GM12878 (cell line): ENCODE data around the gene HTR7. TPM values are rescaled to one million over a fixed set of nuclear protein-coding genes. Genes with fewer than 3 reads are reported as not detected.
A peak's percentile ranks its signal among the peaks of the same experiment; 100 is the strongest.

Source experiments
- ATAC-seq: fragments of 200-7000 bp; cut with Tn5 transposase; 3 replicates; pipeline ENCODE4 v1.9.1; 2020; ENCODE audit warnings: mild to moderate bottlenecking, moderate library complexity
- BruUV-seq: library from RNA; stranded (reverse); fragments of 400-500 nt; replicated peaks from 2 replicates; lab custom pipeline; 2021; lab: Mats Ljungman, UMichigan
- CTCF ChIA-PET: fragments of 300-600 bp; sonication (Branson Sonifier 250); formaldehyde crosslinking; extraction: SDS; loops from one replicate; lab custom pipeline; 2021; ENCODE audit warnings: inconsistent platforms; lab: Yijun Ruan, JAX
- POLR2A ChIA-PET: fragments of 350-600 bp; formaldehyde crosslinking; extraction: SDS; loops from one replicate; lab custom pipeline; 2021; ENCODE audit warnings: inconsistent platforms; lab: Charles Lee
- RAD21 ChIA-PET: fragments of 300-600 bp; sonication (Branson Sonifier 250); formaldehyde crosslinking; loops from one replicate; lab custom pipeline; 2023; ENCODE audit warnings: antibody characterized with exemption; ENCODE audit not compliant: unreplicated experiment; lab: Charles Lee
- SMC1A ChIA-PET: fragments of 300-600 bp; sonication (Branson Sonifier 250); formaldehyde crosslinking; loops from one replicate; lab custom pipeline; 2023; ENCODE audit not compliant: unreplicated experiment, uncharacterized antibody; lab: Charles Lee
- DNase-seq: peaks from one replicate; pipeline ENCODE4 v3.0.0-alpha.2; 2011; ENCODE audit warnings: low read depth, low spot score
- FAIRE-seq: peaks from 3 replicates; lab custom pipeline; 2011; peaks lifted over from hg19 to GRCh38; lab: Jason Lieb, UNC
- H2AFZ ChIP-seq: 2 replicates; pipeline ENCODE4 v1.6.0; 2011; ENCODE audit warnings: low read depth, low read length, control low read depth; ENCODE audit not compliant: control insufficient read depth
- H3K27ac ChIP-seq: 2 replicates; pipeline ENCODE4 v1.5.1; 2011; ENCODE audit warnings: control low read depth; ENCODE audit not compliant: control insufficient read depth, insufficient read depth
- H3K27me3 ChIP-seq, 2 experiments: replicated peaks in 1 of 2; 2 replicates each; pipeline versions ENCODE4 v1.6.0 to v1.6.1; 2011; ENCODE audit warnings: low read length in 1 of 2; ENCODE audit not compliant: control insufficient read depth in 2 of 2, insufficient read depth in 2 of 2
- H3K36me3 ChIP-seq, 2 experiments: 2 replicates each; pipeline ENCODE4 v1.5.1; 2011; ENCODE audit warnings: low read length in 1 of 2; ENCODE audit not compliant: control insufficient read depth in 2 of 2, insufficient read depth in 2 of 2
- H3K4me1 ChIP-seq: 2 replicates; pipeline ENCODE4 v1.6.1; 2011; ENCODE audit warnings: mild to moderate bottlenecking, low read length, moderate library complexity, mixed read lengths; ENCODE audit not compliant: control insufficient read depth, insufficient read depth
- H3K4me2 ChIP-seq: 2 replicates; pipeline ENCODE4 v1.6.0; 2011; ENCODE audit warnings: control low read depth; ENCODE audit not compliant: control insufficient read depth, insufficient read depth
- H3K4me3 ChIP-seq: fragments of 200-600 bp; sonication (generic); 2 replicates; pipeline ENCODE4 v1.5.1; 2016
- H3K79me2 ChIP-seq: 2 replicates; pipeline ENCODE4 v1.6.0; 2011; ENCODE audit warnings: low read length; ENCODE audit not compliant: control insufficient read depth, insufficient read depth
- H3K9ac ChIP-seq: 2 replicates; pipeline ENCODE4 v1.8.0; 2011; ENCODE audit warnings: low read length, control low read depth, mixed read lengths; ENCODE audit not compliant: control insufficient read depth, insufficient read depth
- H3K9me3 ChIP-seq: replicated peaks from 3 replicates; pipeline ENCODE4 v1.5.1; 2011; ENCODE audit warnings: mild to moderate bottlenecking, low read length; ENCODE audit not compliant: control insufficient read depth, insufficient read depth
- H4K20me1 ChIP-seq: 2 replicates; pipeline ENCODE4 v1.6.0; 2011; ENCODE audit not compliant: control insufficient read depth, insufficient read depth
- SMAD1 ChIP-seq: fragments of 450-650 bp; IDR thresholded peaks from 2 replicates; pipeline ENCODE4 v1.6.1; 2018; ENCODE audit warnings: mild to moderate bottlenecking, low read depth; ENCODE audit not compliant: partially characterized antibody
- ZNF24 ChIP-seq: fragments of 450-650 bp; IDR thresholded peaks from 2 replicates; pipeline ENCODE4 v1.6.1; 2017; ENCODE audit warnings: antibody characterized with exemption, mild to moderate bottlenecking
- WGBS: methylation state at CpG from one replicate; pipeline ENCODE4 v1.1.6; 2016; ENCODE audit warnings: low lambda C conversion rate; ENCODE audit not compliant: insufficient replicate concordance, insufficient coverage; ENCODE audit errors: missing lambda C conversion rate; 5-methylcytosine and 5-hydroxymethylcytosine counted together
- in situ Hi-C: fragments of 300-500 bp; cut with MboI; formaldehyde crosslinking; loops from 9 replicates; pipeline ENCODE4 v1.14.3; 2018; ENCODE audit warnings: mixed read lengths
- intact Hi-C: fragments of 100-400 bp; cut with micrococcal nuclease; formaldehyde crosslinking; loops from one replicate; pipeline ENCODE4 v1.14.2; 2022; ENCODE audit not compliant: unreplicated experiment
- polyA plus RNA-seq, 11 experiments: library from polyadenylated mRNA; depleted of rRNA in 4 of 11; unstranded in 6 of 11; stranded (reverse) in 5 of 11; fragments of >200 nt; fragmentation: Nextera tagmentation in 4 of 11; fragmentation: Illumina TruSeq in 1 of 11; extraction: Ambion mirVana in 4 of 11; extraction: Trizol in 1 of 11; gene quantifications; 1 replicate in 1 of 11; 2 replicates in 10 of 11; pipeline versions ENCODE4 v1.2.1 to v1.2.3, GENCODE V29; 2011 to 2016; ENCODE audit warnings: inconsistent platforms in 2 of 11, missing spikeins in 2 of 11, low read depth in 1 of 11
- total RNA-seq, 4 experiments: library from RNA; depleted of rRNA in 3 of 4; stranded (reverse); fragments of >200 nt in 3 of 4; fragmentation: Illumina TruSeq in 1 of 4; extraction: Trizol in 1 of 4; gene quantifications; 2 replicates each; pipeline versions ENCODE4 v1.2.1 to v1.2.3, GENCODE V29; 2013 to 2021
- TF ChIP-seq, protein P1 (sequence below): fragments of 450-650 bp; IDR thresholded peaks from 2 replicates; pipeline ENCODE4 v1.6.1; 2016; ENCODE audit warnings: mild to moderate bottlenecking
- TF ChIP-seq, protein P2 (sequence below): fragments of 450-650 bp; IDR thresholded peaks from 2 replicates; pipeline ENCODE4 v1.6.1; 2017; ENCODE audit warnings: mild to moderate bottlenecking, moderate library complexity

Gene HTR7
- total and polyA plus RNA-seq, 10 of the 15 experiments (the other 5 are each of a cell fraction or from before 2014, with no cell fraction given): 0.01 to 1.3 (median 0.06) TPM; not detected in 4

DNA sequence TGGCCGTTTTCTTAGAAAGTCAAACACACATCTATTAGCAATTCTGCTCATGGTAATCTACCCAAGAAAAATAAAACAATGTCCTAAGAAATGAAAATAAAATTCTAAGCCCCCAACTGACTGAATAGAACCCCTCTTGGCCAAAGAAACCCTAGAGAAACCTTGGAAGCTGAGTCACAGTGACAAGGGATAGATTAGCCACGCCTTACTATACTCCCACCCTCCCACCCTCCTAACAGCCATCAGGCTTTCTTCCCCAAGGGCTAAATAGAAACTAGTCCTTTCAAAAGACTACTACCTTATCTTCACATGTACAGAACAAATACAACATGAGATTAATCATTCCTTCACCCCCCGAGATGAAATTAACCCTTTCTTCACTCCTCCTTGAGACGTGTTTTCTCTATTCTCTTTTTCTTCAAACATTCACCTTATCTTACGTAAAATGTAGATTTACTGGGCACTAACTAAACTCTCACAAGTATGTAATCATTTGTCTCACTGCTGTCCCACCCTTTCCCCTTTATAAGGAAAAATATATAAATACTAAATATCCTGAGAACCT, 57.5 kb downstream of the HTR7 start (continued):
- TF ChIP-seq, protein P1, sequence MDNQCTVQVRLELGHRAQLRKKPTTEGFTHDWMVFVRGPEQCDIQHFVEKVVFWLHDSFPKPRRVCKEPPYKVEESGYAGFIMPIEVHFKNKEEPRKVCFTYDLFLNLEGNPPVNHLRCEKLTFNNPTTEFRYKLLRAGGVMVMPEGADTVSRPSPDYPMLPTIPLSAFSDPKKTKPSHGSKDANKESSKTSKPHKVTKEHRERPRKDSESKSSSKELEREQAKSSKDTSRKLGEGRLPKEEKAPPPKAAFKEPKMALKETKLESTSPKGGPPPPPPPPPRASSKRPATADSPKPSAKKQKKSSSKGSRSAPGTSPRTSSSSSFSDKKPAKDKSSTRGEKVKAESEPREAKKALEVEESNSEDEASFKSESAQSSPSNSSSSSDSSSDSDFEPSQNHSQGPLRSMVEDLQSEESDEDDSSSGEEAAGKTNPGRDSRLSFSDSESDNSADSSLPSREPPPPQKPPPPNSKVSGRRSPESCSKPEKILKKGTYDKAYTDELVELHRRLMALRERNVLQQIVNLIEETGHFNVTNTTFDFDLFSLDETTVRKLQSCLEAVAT: no peak
- no peak for TF ChIP-seq SMAD1

DNA sequence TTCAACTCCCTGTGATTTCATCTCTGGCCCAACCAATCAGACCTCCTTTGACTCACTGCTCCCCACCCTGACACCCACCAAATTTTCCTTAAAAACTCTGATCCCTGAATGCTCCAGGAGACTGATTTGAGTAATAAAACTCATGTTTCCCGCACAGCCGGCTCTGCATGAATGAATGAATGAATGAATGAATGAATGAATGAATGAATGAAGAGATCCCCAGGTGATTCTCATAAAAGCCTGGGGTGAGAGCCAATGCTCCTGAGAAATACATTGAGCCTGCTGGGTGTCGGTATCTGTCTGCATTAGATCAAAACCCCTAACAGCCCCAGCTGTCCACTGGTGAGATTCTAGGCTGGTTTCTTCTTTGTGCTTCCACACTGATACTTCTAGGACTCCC, 58.7 kb downstream of the HTR7 start:
- no peak for DNase-seq
- Histone ChIP-seq H3K27ac (no peak overlapping the region), H2AFZ (no peak overlapping the region), H3K36me3 (no peaks in the 10 kb centered on the region), H3K27me3 (no peaks in the 10 kb centered on the region), H3K9me3 (peaks cover 3% of the 10 kb centered on the region; the same call in 1 of the 3 replicates), H3K9ac (no peak overlapping the region), H3K4me1 (no peaks in the 10 kb centered on the region), H3K4me3 (no peak overlapping the region), H3K79me2 (no peaks in the 10 kb centered on the region), H3K4me2 (no peak overlapping the region), H4K20me1 (no peaks in the 10 kb centered on the region)
- intact Hi-C loops (loop anchor here (10.0 kb wide), 1 partner anchor 56 kb away; the partner anchor contains the start of gene HTR7), in situ Hi-C loops (no loop called here)
- CTCF ChIA-PET: no interaction called here
- no TSS peak for BruUV-seq
- ATAC-seq: no peak; the same call in 2 of the 3 replicates
- TF ChIP-seq, protein P2, sequence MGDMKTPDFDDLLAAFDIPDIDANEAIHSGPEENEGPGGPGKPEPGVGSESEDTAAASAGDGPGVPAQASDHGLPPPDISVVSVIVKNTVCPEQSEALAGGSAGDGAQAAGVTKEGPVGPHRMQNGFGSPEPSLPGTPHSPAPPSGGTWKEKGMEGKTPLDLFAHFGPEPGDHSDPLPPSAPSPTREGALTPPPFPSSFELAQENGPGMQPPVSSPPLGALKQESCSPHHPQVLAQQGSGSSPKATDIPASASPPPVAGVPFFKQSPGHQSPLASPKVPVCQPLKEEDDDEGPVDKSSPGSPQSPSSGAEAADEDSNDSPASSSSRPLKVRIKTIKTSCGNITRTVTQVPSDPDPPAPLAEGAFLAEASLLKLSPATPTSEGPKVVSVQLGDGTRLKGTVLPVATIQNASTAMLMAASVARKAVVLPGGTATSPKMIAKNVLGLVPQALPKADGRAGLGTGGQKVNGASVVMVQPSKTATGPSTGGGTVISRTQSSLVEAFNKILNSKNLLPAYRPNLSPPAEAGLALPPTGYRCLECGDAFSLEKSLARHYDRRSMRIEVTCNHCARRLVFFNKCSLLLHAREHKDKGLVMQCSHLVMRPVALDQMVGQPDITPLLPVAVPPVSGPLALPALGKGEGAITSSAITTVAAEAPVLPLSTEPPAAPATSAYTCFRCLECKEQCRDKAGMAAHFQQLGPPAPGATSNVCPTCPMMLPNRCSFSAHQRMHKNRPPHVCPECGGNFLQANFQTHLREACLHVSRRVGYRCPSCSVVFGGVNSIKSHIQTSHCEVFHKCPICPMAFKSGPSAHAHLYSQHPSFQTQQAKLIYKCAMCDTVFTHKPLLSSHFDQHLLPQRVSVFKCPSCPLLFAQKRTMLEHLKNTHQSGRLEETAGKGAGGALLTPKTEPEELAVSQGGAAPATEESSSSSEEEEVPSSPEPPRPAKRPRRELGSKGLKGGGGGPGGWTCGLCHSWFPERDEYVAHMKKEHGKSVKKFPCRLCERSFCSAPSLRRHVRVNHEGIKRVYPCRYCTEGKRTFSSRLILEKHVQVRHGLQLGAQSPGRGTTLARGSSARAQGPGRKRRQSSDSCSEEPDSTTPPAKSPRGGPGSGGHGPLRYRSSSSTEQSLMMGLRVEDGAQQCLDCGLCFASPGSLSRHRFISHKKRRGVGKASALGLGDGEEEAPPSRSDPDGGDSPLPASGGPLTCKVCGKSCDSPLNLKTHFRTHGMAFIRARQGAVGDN: no peak
- TF ChIP-seq ZNF24: peak; percentile 62
- SMC1A ChIA-PET: no interaction called here
- WGBS: 64% methylated on average over 3 of the region's 3 CpGs
- FAIRE-seq: no peak
- RAD21 ChIA-PET: no interaction called here
- POLR2A ChIA-PET: no interaction called here
